GM21515 (cell line): ENCODE data around the gene PRR33.
"Not testable (repeated sequence)": the region's sequence is repeated elsewhere in the genome, so short reads cannot be mapped to it uniquely, and the experiment has no call there.

Experiments used
- ATAC-seq: cut with Tn5 transposase; IDR thresholded peaks from one replicate; pipeline ENCODE4 v1.9.1; 2021; ENCODE audit not compliant: unreplicated experiment

Gene PRR33

GRCh38 chr11:1878137-1879031 lies 13.3 kb downstream of the PRR33 start:
- no peak for ATAC-seq

- no peak for ATAC-seq
These were observed 14.2 kb downstream of the PRR33 start for GRCh38 chr11:1877211-1878136.

GRCh38 chr11:1876361-1877063 lies 15.2 kb downstream of the PRR33 start:
- ATAC-seq: no peak

GRCh38 chr11:1875851-1876301 lies 15.8 kb downstream of the PRR33 start:
- not testable (repeated sequence) for ATAC-seq

GRCh38 chr11:1875093-1875850 lies 16.4 kb downstream of the PRR33 start:
- no peak for ATAC-seq

GRCh38 chr11:1874441-1875092 lies 17.1 kb downstream of the PRR33 start:
- not testable (repeated sequence) for ATAC-seq

- not testable (repeated sequence) for ATAC-seq
These were observed 17.9 kb downstream of the PRR33 start for GRCh38 chr11:1873813-1874150.

GRCh38 chr11:1873048-1873812 lies 18.5 kb downstream of the PRR33 start:
- ATAC-seq: no peak

- ATAC-seq: no peak
These were observed 19.3 kb downstream of the PRR33 start for GRCh38 chr11:1872267-1872985.

- no peak for ATAC-seq
These were observed 20.2 kb downstream of the PRR33 start for GRCh38 chr11:1871531-1871930.

- no peak for ATAC-seq
These were observed 20.8 kb downstream of the PRR33 start for GRCh38 chr11:1870721-1871466.

- ATAC-seq: no peak
These were observed 21.4 kb downstream of the PRR33 start for GRCh38 chr11:1870326-1870696.

- no peak for ATAC-seq
These were observed 22.0 kb downstream of the PRR33 start for GRCh38 chr11:1869427-1870325.

- no peak for ATAC-seq
These were observed 22.9 kb downstream of the PRR33 start for GRCh38 chr11:1868636-1869291.

- ATAC-seq: no peak
These were observed 23.5 kb downstream of the PRR33 start for GRCh38 chr11:1868056-1868635.

GRCh38 chr11:1867381-1867780 lies 24.3 kb downstream of the PRR33 start:
- no peak for ATAC-seq
